Testis (tissue), 2 donors: ENCODE data around the gene PDILT.

Experiments used
- POLR2A ChIP-seq: fragments of 450-650 bp; IDR thresholded peaks from one replicate; pipeline ENCODE4 v1.6.1; 2017; ENCODE audit warnings: antibody characterized with exemption, mild to moderate bottlenecking, moderate library complexity
- TF ChIP-seq, protein P1 (sequence below), 3 experiments: fragments of 450-650 bp in 2 of 3; fragments of 200-600 bp in 1 of 3; sonication (generic) in 1 of 3; IDR thresholded peaks; one replicate each; pipeline ENCODE4 v1.5.1; 2016 to 2019; ENCODE audit warnings: antibody characterized with exemption in 3 of 3, mild to moderate bottlenecking in 2 of 3, moderate library complexity in 1 of 3

DNA sequence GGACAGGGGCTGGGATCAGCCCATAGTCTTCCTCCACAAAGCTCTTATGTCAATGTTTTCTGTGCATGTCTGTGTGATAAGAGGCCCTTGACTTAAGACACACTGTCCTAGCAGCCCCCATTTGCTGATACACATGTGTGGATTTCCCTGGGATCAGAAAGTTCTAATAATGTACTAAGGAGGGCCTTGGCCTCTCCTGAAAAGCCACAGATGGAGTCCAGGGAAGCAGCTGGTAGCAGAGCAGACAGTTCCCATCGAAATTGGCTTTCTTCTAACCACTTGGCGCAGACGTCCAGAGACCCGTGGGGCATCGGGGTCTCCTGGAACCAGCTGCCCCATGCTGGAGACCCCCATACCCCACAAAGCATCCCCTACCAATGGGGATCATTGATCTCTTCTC, 72.9 kb downstream of the PDILT start:
- no peak for TF ChIP-seq POLR2A
- TF ChIP-seq, protein P1, sequence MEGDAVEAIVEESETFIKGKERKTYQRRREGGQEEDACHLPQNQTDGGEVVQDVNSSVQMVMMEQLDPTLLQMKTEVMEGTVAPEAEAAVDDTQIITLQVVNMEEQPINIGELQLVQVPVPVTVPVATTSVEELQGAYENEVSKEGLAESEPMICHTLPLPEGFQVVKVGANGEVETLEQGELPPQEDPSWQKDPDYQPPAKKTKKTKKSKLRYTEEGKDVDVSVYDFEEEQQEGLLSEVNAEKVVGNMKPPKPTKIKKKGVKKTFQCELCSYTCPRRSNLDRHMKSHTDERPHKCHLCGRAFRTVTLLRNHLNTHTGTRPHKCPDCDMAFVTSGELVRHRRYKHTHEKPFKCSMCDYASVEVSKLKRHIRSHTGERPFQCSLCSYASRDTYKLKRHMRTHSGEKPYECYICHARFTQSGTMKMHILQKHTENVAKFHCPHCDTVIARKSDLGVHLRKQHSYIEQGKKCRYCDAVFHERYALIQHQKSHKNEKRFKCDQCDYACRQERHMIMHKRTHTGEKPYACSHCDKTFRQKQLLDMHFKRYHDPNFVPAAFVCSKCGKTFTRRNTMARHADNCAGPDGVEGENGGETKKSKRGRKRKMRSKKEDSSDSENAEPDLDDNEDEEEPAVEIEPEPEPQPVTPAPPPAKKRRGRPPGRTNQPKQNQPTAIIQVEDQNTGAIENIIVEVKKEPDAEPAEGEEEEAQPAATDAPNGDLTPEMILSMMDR (IDR thresholded peaks at IDR 0.05): no peak
